GM18909 (cell line): ENCODE results near the gene GADD45GIP1.
"Not testable (repeated sequence)": the region's sequence is repeated elsewhere in the genome, so short reads cannot be mapped to it uniquely, and the experiment has no call there.

ENCODE experiments used
- ATAC-seq: cut with Tn5 transposase; IDR thresholded peaks from one replicate; pipeline ENCODE4 v1.9.1; 2021; ENCODE audit warnings: mild to moderate bottlenecking; ENCODE audit not compliant: unreplicated experiment, poor library complexity

Gene GADD45GIP1

GRCh38 chr19:12990853-12991252, 33.8 kb upstream of the GADD45GIP1 start:
- no peak for ATAC-seq

GRCh38 chr19:12990431-12990830, 33.4 kb upstream of the GADD45GIP1 start:
- no peak for ATAC-seq

DNA sequence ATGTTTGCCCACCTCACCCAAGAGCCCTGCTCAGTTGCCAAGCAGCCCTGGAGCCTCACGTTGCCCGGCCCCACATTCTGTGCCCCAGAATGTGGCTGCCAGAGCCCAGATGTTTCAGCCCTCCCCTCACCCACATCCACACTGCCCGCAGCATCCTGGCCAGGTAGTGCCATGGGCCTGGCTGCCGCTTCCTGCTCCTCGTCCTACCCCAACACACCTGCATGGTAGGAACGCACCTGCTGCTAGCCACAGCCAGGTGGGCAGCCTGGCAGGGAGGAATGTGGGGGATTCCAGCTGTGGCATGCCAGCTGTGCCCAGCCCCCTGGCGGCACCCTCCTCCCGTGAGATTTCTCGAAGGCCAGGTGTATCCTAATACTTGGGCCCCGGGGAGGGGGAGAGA, 30.8 kb upstream of the GADD45GIP1 start:
- ATAC-seq = no peak

DNA sequence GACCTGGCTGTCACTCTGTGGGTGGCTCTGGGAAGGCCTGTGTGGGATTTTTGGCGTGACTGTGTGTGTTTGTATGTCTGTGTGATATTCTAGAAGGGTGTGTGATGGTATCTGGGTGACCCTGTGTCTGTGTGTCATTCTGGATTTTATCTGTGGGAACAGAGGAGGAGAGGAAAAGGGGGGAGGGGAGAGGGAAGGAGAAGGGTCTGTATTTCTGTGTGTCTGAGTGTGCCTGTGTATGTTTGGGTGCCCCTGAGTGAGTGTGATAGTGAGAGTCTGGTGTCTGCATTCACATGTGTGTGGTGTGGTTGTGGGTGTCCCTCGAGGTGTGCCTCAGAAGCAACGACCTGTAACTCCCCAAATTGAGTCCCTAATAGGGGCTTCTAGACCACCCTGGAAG, 30.2 kb upstream of the GADD45GIP1 start:
- ATAC-seq = no peak

DNA sequence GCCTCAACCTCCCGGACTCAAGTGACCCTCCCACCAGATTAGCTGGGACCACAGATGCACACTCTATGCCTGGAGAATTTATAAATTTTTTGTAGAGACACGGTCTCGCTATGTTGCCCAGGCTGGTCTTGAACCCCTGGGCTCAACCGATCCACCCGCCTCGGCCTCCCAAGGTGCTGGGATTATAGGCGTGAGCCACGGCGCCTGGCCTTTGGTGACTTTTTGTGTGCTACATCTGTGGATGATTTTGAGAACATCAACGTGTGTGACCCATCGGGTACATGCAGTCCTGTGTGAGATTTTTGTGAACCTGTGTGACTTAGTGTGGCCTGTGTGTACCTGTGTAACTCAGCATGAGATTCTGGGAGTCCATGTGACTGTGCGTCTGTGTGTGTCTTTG, 29.7 kb upstream of the GADD45GIP1 start:
- ATAC-seq = no peak

GRCh38 chr19:12985049-12985776, 28.2 kb upstream of the GADD45GIP1 start:
- ATAC-seq = no peak

- ATAC-seq = no peak
These were observed 27.6 kb upstream of the GADD45GIP1 start for GRCh38 chr19:12984683-12985048.

- no peak for ATAC-seq
These were observed 27.2 kb upstream of the GADD45GIP1 start for GRCh38 chr19:12984143-12984627.

- ATAC-seq = no peak
These were observed 26.6 kb upstream of the GADD45GIP1 start for GRCh38 chr19:12983542-12984142.

DNA sequence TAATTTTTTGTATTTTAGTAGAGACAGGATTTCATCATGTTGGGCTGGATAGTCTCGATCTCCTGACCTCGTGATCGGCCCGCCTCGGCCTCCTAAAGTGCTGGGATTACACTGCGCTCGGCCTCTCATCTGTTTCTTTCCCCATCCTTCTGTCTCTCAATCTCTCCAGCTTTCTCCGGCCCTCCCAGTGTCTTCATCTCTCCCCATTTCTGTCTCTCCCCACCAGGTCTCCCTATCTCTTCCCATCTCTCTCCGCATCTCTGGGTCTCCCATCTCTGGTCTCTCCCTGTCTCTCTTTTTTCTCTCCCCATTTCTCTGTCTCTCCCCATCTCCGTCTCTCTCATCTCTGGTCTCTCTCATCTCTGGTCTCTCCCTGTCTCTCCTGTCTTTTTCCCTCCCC, 26.1 kb upstream of the GADD45GIP1 start:
- no peak for ATAC-seq

DNA sequence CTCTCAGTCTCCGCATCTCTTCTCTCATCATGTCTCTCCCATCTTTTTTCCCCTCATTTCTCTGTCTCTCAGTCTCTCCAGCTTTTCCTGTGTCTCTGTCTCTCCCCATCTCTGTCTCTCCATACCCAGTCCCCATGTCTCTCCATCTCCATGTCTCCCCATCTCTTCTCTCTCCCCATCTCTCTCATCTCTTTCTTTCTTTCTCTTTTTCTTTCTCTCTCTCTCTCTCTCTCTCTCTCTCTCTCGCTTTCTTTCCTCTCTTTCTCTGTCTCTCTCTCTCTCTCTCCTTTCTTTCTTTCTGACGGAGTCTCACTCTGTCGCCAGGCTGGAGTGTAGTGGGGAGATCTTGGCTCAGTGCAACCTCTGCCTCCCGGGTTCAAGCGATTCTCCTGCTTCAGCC, 25.6 kb upstream of the GADD45GIP1 start:
- no peak for ATAC-seq

- no peak for ATAC-seq
These were observed 23.0 kb upstream of the GADD45GIP1 start for GRCh38 chr19:12979974-12980373.

DNA sequence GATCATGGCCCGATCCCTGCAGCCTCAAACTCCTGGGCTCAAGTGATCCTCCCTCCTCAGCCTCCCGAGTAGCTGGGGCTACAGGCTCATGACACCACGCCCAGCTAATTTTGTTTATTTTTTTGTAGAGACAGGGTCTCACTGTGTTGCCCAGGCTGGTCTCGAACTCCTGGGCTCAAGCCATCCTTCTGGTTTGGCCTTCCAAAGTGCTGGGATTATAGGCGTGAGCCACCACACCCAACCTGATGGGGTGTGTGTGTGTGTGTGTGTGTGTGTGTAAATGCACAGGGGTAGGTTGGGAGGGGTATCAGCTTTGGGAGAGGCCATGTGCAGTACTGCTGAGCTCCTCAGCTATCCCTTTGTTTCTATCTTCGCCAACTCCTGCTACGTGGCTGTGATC, 19.1 kb upstream of the GADD45GIP1 start:
- ATAC-seq = not testable (repeated sequence)

GRCh38 chr19:12975221-12975741, 18.3 kb upstream of the GADD45GIP1 start:
- ATAC-seq = no peak

- no peak for ATAC-seq
These were observed 17.5 kb upstream of the GADD45GIP1 start for GRCh38 chr19:12974301-12975220.

DNA sequence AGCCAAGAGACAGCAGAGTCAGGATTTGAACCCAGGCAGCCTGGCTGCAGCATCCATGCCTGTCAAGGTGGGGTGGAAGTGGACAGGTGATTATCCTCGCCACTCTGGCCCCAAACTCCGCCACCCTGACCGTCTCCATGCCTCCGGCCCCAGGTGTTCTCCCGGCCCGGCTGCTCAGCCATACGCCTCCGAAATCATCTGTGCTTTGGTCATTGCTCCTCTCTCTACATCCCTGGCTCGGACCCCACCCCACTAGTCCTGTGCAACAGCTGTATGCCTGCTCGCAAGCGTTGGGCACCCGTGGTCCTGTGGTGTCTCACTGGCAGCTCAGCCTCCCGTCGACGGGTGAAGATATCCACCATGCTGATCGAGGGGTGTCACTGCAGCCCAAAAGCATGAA, 16.2 kb upstream of the GADD45GIP1 start:
- no peak for ATAC-seq

DNA sequence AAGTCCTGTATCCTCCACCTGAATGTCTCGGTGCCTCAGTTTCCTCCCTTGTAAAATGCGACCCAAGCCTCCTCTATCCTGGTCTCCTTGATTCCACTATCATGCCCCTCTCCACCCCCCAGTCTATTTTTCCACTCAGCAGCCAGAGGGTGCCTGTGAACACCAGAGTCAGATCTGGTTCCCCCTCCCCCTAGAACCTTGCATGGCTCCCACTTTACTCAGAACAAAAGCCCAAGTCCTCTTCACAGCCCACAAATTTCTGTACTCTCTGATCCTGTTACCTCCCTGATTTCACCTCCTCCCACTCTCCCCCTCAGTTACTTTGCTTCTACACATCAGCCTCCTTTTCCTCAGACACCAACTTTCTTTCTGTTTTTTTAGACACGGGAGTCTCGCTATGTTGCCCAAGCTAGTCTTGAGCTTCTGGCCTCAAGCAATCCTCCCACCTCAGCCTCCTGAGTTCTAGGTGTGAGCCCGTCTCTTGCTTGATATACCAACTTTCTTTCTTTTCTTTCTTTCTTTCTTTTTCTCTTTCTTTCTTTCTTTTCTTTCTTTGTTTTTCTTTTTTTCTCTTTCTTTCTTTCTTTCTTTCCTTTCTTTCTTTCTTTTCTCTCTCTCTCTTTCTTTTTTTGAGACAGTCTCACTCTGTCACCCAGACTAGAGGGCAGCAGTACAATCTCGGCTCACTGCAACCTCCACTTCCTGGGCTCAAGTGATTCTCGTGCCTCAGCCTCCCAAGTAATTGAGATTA, 13.2 kb upstream of the GADD45GIP1 start:
- no peak for ATAC-seq

DNA sequence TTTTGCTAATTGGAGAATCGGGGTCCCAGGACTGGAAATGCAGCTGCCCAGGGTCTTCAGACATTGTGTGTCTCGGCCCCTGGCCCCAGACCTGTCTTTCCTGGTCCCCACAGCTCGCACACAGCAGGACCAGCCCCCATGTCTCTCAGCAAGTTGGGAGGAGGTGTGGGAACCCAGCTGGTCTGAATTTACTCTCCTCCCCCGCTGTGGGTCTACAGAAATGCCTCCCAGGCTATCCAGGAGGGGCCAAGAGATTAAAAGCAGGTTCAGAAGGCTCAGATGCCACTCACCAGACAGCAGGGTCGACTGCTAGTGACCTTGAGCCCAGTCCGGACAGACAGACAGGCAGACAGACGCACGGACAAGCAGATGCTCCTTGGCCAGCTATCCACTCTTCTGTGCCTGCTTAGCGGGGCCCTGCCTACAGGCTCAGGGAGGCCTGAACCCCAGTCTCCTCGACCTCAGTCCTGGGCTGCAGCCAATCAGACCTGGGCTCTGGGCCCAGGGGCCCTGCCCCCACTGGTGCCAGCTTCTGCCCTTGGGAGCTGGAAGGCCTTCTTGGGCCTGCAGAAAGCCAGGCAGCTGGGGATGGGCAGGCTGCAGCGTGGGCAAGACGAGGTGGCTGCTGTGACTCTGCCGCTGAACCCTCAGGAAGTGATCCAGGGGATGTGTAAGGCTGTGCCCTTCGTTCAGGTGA, 12.4 kb upstream of the GADD45GIP1 start, which contains the start of gene DAND5:
Gene DAND5, plus strand, starts transcription at position 285 of the 697 bp plus-strand sequence. Its CDS starts 85 bp downstream, at position 370.
- no peak for ATAC-seq

GRCh38 chr19:12967907-12968306, 10.9 kb upstream of the GADD45GIP1 start:
- no peak for ATAC-seq

DNA sequence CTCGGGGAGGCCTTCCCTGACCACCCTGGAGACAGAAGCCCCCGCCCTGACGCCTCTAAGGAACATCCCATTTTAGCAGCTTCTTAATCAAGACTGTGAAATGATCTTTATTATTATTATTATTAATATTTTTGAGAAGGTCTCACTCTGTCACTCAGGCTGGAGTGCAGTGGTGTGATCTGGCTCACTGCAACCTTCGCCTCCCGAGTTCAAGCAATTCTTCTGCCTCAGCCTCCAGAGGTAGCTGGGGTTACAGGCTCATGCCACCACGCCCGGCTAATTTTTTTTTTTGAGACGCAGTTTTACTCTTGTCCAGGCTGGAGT, 8.8 kb upstream of the GADD45GIP1 start:
- no peak for ATAC-seq
